GM10847 (cell line): ENCODE results near the gene GNAQ.

Experiments
- POLR2A ChIP-seq: IDR thresholded peaks from 2 replicates; pipeline ENCODE4 v1.6.1; 2011; ENCODE audit not compliant: insufficient read length; ENCODE audit errors: extremely low read depth

The GNAQ gene

DNA sequence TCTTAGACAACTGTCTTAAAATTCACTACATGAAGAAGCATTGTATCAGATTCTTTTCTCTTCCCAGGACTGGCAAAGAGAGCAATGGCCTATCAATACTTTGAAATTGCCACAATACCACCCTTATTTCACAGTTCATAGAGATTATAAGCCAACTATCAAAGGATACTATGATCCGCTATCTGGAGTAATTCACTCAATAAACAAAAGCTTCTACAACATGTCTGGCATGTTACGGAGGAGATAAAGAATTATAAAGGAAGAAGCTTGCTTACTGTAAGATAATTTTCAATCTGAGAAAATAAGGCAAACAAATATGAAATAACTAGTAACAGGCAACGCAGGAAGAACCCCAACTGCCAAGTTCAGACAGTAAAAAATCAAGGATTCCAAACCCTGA is 114.8 kb downstream of the GNAQ start:
- TF ChIP-seq POLR2A = no peak

DNA sequence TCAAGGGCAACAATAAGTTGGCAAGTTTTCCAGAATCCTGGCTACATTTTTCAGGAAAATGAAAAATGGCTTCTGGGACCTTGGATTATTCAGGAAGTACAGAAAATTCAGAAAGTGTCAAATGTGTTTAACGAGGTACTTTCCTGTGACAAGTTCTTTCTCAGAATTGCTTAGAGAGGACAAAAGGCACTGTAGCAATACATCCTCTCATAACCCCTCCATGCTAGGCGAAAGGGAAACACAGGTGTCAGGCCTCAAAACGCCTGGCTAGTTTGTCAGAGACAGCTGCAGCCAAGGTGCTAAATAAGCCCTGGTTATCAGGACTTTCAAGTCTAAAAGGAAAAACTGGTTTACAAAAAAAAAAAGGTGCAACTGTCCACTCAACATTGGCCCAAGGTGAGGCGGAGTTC is 115.2 kb downstream of the GNAQ start:
- TF ChIP-seq POLR2A = no peak

- TF ChIP-seq POLR2A = no peak
These were observed 115.9 kb downstream of the GNAQ start for GRCh38 chr9:77915744-77916143.

GRCh38 chr9:77912895-77913693 is 118.5 kb downstream of the GNAQ start:
- no peak for TF ChIP-seq POLR2A

DNA sequence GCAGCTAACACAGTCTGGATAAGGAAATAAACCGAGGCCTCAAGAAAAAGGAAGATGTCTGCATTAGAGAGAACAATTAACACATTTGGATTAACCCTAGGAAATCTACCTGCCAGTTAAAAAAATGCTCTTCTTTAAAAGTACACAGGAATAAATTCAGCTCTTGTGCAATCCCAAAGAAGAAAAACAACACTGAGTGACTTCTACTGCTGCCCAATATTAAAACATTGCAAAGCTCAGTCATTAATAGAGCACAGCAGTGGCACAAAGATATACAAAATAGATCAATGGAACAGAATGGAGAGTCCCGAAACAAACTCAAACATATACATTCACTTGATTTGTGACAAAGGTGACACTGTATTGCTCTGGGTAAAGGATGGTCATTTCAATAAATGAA is 119.7 kb downstream of the GNAQ start:
- no peak for TF ChIP-seq POLR2A

- no peak for TF ChIP-seq POLR2A
These were observed 121.4 kb downstream of the GNAQ start for GRCh38 chr9:77910194-77910621.

DNA sequence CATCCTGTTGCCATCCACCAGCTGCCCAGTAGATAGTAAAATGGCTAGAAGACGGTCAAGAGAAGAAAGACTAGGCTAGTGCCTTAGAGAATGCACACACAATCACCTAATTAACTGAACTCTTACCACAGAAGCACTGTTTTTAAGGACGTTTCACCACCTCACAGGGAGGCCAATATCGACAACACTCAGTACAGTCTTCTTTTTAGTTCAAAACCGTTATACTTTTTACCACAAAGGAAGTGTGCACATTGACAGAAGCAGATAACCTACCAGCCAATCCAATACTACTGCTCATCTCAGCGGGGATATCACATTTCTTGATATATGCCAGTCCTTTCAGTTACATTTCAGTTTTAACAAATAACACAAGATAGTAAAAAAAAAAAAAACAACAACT is 122.3 kb downstream of the GNAQ start:
- TF ChIP-seq POLR2A = no peak

- no peak for TF ChIP-seq POLR2A
These were observed 123.3 kb downstream of the GNAQ start for GRCh38 chr9:77908293-77908692.

- no peak for TF ChIP-seq POLR2A
These were observed 124.0 kb downstream of the GNAQ start for GRCh38 chr9:77907585-77907984.

- TF ChIP-seq POLR2A = no peak
These were observed 124.6 kb downstream of the GNAQ start for GRCh38 chr9:77906991-77907390.

- TF ChIP-seq POLR2A = no peak
These were observed 127.8 kb downstream of the GNAQ start for GRCh38 chr9:77903666-77904285.

- TF ChIP-seq POLR2A = no peak
These were observed 129.8 kb downstream of the GNAQ start for GRCh38 chr9:77901771-77902170.

DNA sequence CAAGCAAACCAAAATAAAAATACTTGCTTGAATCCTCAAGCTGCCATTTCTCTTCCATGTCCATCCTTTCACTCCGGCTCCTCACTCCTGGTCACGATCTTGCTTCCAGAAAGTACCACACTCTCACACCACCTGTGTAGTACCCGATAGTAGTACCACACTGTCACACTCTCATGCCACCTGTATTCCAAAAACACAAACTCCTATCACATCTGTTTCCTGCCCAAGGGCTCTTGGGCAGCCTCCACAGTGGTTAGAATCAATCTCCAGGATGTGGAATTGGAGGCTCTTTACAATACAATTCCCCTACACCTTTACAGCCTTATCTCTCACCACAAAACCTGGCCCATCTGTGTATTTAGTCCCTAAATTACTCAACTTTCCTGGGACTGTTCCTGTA is 130.6 kb downstream of the GNAQ start:
- TF ChIP-seq POLR2A = no peak

DNA sequence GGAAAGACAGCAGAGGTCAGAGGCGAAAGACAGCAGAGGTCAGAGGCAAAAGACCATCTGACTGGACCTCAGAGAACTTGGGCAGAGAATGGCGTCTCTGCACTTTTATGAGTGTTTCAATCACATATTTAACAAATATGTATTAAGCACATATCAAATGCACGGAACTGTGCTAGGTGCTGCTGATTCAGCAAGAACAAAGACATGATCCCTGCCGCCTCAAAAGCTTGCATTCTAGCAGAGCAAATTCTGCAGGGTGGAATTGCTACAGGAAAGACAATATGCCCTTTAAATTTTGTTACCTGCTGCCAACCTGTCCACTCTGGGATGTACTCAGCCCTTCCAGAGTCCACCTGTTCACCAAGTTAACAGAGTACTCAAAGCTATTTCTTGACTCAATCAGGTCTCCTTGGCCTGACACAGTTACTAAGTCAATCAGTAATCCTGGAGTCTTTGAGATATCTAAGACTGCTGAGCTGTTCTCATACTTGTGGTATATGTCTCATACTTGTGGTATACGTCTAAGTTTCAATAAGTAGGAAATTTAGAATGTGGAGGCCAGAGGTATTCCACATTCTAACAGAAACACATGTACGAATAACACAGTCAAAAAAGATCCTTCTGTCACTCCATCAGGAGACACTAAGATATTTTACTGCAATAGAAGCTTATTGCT is 131.8 kb downstream of the GNAQ start:
- no peak for TF ChIP-seq POLR2A

- no peak for TF ChIP-seq POLR2A
These were observed 132.7 kb downstream of the GNAQ start for GRCh38 chr9:77898864-77899263.
